ENCODE data around the gene LAMB4. TPM values are rescaled to one million over a fixed set of nuclear protein-coding genes. Genes with fewer than 3 reads are reported as not detected.

LAMB4 gene, protein sequence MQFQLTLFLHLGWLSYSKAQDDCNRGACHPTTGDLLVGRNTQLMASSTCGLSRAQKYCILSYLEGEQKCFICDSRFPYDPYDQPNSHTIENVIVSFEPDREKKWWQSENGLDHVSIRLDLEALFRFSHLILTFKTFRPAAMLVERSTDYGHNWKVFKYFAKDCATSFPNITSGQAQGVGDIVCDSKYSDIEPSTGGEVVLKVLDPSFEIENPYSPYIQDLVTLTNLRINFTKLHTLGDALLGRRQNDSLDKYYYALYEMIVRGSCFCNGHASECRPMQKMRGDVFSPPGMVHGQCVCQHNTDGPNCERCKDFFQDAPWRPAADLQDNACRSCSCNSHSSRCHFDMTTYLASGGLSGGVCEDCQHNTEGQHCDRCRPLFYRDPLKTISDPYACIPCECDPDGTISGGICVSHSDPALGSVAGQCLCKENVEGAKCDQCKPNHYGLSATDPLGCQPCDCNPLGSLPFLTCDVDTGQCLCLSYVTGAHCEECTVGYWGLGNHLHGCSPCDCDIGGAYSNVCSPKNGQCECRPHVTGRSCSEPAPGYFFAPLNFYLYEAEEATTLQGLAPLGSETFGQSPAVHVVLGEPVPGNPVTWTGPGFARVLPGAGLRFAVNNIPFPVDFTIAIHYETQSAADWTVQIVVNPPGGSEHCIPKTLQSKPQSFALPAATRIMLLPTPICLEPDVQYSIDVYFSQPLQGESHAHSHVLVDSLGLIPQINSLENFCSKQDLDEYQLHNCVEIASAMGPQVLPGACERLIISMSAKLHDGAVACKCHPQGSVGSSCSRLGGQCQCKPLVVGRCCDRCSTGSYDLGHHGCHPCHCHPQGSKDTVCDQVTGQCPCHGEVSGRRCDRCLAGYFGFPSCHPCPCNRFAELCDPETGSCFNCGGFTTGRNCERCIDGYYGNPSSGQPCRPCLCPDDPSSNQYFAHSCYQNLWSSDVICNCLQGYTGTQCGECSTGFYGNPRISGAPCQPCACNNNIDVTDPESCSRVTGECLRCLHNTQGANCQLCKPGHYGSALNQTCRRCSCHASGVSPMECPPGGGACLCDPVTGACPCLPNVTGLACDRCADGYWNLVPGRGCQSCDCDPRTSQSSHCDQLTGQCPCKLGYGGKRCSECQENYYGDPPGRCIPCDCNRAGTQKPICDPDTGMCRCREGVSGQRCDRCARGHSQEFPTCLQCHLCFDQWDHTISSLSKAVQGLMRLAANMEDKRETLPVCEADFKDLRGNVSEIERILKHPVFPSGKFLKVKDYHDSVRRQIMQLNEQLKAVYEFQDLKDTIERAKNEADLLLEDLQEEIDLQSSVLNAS (N-terminal part only)
- 0.09 and 0.36 TPM in 2 replicates for total RNA-seq

DNA sequence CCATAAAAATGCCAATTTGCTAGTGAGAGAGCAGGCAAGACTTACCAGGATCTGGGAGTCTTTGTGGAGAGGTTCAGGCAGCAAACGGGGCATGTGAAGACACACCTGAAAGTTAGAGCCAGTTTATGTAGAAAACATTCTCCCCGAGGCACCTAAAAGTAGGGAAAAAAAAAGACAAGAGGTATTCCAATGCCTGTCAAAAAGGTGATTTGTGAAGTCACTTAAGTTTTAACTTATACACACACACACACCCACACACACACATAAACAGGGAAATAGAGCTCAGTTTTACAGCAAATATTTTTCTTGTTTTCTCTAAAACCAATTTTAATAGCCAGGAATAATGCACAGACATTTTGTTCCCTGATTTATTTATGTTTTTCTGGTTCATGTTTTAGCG lies at the start of gene LAMB4:
Gene LAMB4, minus strand, starts transcription at position 101 of the 400 bp plus-strand sequence. CDS start 7,197 bp downstream, outside the sequence.

GRCh38 chr7:108002726-108003598 lies 127.2 kb downstream of the LAMB4 start, which contains the start of gene LAMB1:
LAMB1 (minus strand) TSS chr7:108003161; CDS start chr7:108002885, 276 bp downstream.

Other genes starting within 250 kb of the LAMB4 start
- 57.8 and 63.3 TPM in 2 replicates for gene DLD, start 239.2 kb downstream of the LAMB4 start, total RNA-seq
- gene LAMB1, start 127.2 kb downstream of the LAMB4 start, total RNA-seq = 699 and 969 TPM in 2 replicates